Activated CD8-positive, alpha-beta memory T cell treated with anti-CD3 and anti-CD28 coated beads for 48 hours (primary cell): Measurements from ENCODE around the gene POLR1F.
A peak's percentile ranks its signal among the peaks of the same experiment; 100 is the strongest.
"Not testable (repeated sequence)": the region's sequence is repeated elsewhere in the genome, so short reads cannot be mapped to it uniquely, and the experiment has no call there.

Source experiments
- DNase-seq, 3 experiments: peaks; one replicate each; pipeline ENCODE4 v3.0.0-alpha.2; 2020; ENCODE audit warnings: low read depth in 2 of 3, low spot score in 2 of 3

Gene POLR1F

GRCh38 chr7:19708397-19709248 is at the start of gene POLR1F:
Gene POLR1F, minus strand, starts transcription at chr7:19709037. Its CDS starts 21 bp downstream, at chr7:19709016.
- DNase-seq, result peak; percentile 80 to 87 (median 85)

- DNase-seq, result no peak
Measured at GRCh38 chr7:19754521-19755116, 45.8 kb upstream of the POLR1F start.

GRCh38 chr7:19752020-19752419 is 43.2 kb upstream of the POLR1F start:
- no peak for DNase-seq

GRCh38 chr7:19749658-19750057 is 40.8 kb upstream of the POLR1F start:
- DNase-seq, result no peak

- no peak for DNase-seq
Measured at GRCh38 chr7:19747740-19748339, 39.0 kb upstream of the POLR1F start.

GRCh38 chr7:19744075-19744474 is 35.2 kb upstream of the POLR1F start:
- DNase-seq, result no peak

- DNase-seq, result no peak
Measured at GRCh38 chr7:19728716-19729115, 19.9 kb upstream of the POLR1F start.

- no peak for DNase-seq
Measured at GRCh38 chr7:19725770-19726169, 16.9 kb upstream of the POLR1F start.

GRCh38 chr7:19715499-19715898 is 6.7 kb upstream of the POLR1F start:
- no peak for DNase-seq

GRCh38 chr7:19713676-19714075 is 4.8 kb upstream of the POLR1F start:
- DNase-seq, result no peak

GRCh38 chr7:19709249-19709578 is 377 bp upstream of the POLR1F start:
- DNase-seq, result no peak

GRCh38 chr7:19707240-19707639 is 1.6 kb downstream of the POLR1F start:
- no peak for DNase-seq

GRCh38 chr7:19705663-19706062 is 3.2 kb downstream of the POLR1F start:
- DNase-seq, result no peak

- no peak for DNase-seq
Measured at GRCh38 chr7:19701471-19701870, 7.4 kb downstream of the POLR1F start.

- no peak for DNase-seq
Measured at GRCh38 chr7:19700936-19701335, 7.9 kb downstream of the POLR1F start.

- DNase-seq, result no peak
Measured at GRCh38 chr7:19698331-19698730, 10.5 kb downstream of the POLR1F start.

GRCh38 chr7:19696926-19697325 is 11.9 kb downstream of the POLR1F start:
- no peak for DNase-seq

- DNase-seq, result no peak
Measured at GRCh38 chr7:19692111-19692828, 16.6 kb downstream of the POLR1F start.

GRCh38 chr7:19690736-19691135 is 18.1 kb downstream of the POLR1F start:
- no peak for DNase-seq

- not testable (repeated sequence) for DNase-seq
Measured at GRCh38 chr7:19689130-19689529, 19.7 kb downstream of the POLR1F start.

GRCh38 chr7:19681596-19681995 is 27.2 kb downstream of the POLR1F start:
- DNase-seq, result no peak

- no peak for DNase-seq
Measured at GRCh38 chr7:19677180-19677579, 31.7 kb downstream of the POLR1F start.
